HG03571 (cell line): ENCODE data around the gene OR2V1.

Experiments
- ATAC-seq: cut with Tn5 transposase; IDR thresholded peaks from one replicate; pipeline ENCODE4 v1.9.1; 2021; ENCODE audit not compliant: unreplicated experiment

Gene OR2V1

DNA sequence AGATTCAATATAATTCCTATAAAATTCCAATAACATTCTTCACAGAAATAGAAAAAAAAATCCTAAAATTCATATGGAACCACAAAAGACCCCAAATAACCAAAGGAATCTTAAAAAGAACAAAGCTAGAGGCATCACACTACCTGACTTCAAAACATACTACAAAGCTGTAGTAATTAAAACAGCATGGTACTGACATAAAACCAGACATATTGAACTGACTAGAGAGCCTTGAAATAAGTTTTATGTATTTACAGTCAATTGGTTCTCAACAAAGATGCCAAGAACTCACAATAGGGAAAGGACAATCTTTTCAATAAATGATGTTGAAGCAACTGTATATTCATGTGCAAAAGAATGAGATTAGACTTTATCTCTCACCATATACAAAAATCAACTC lies 54.0 kb downstream of the OR2V1 start:
- ATAC-seq, result no peak
